ENCODE data around the gene PDE10A.

- no peak for TF ChIP-seq CTCF (IDR thresholded peaks at IDR 0.05)
- no peak for TF ChIP-seq POLR2A (IDR thresholded peaks at IDR 0.05)
- no peak for TF ChIP-seq POLR2AphosphoS5 (IDR thresholded peaks at IDR 0.05)
These were observed 44.8 kb downstream of the PDE10A start for GRCh38 chr6:165618241-165618640.

All from suprapubic skin (tissue), 4 donors.